ENCODE measurements around the gene CGB8. TPM values are rescaled to one million over a fixed set of nuclear protein-coding genes. Genes with fewer than 3 reads are reported as not detected.

The CGB8 gene
- total and polyA plus RNA-seq, 2 experiments from 2014 or later = 0.50 to 0.53 TPM

DNA sequence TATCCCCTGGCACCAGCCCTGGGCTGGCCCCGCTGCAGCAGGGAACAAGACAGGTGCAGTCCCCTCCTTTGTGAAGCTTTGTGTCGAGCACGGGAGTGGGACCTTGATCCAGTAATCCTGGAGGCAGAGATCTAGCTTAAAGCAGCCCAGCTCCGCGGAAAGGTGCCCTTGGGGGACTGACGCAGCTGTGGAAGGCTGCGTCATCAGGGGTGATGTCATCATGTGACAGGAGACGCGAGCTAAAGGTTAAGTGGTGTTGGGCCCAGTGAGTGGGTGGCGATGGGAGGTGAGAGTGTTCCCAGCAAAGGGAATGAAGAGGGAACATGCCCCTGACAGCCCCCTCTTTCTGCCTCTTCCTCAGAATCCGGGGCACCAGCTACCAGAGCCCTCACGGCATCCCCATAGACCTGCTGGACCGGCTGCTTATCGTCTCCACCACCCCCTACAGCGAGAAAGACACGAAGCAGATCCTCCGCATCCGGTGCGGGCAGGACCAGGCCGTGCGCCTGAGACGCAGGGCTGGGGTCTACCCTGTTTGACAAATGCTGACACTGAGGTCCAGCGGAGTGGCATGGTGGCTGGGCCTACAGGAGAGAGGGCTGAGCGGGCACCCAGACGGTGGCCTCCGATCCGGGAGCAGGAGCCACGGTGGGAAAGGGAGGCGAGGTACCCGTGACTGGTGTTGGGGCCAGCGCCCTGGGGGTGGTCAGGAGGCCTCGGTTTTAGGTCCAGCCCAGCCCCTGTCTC, 34.6 kb downstream of the CGB8 start:
- no peak for DNase-seq (ENCODE audit: low spot score)
- H3K9me2 ChIP-seq (replicated peaks; ENCODE audit: insufficient read depth) = no peaks in the 10 kb centered on the region
- no peak overlapping the region for H3K27ac ChIP-seq
- no peak overlapping the region for H3K4me2 ChIP-seq
- no peak overlapping the region for H3K4me3 ChIP-seq
- H3K27me3 ChIP-seq = peaks cover 11% of the 10 kb centered on the region
- no peaks in the 10 kb centered on the region for H3K79me2 ChIP-seq
- H3K4me1 ChIP-seq (ENCODE audit: insufficient read depth) = peaks cover 9% of the 10 kb centered on the region
- H3K36me3 ChIP-seq (replicated peaks; ENCODE audit: insufficient read depth, low read depth) = no peaks in the 10 kb centered on the region
- no peaks in the 10 kb centered on the region for H4K20me1 ChIP-seq (ENCODE audit: insufficient read depth, poor library complexity, severe bottlenecking)
- no peak overlapping the region for H2AFZ ChIP-seq
- no peaks in the 10 kb centered on the region for H3K9me3 ChIP-seq (ENCODE audit: low read depth)
- TF ChIP-seq EZH2 (IDR thresholded peaks at IDR 0.05; ENCODE audit: borderline replicate concordance) (no peak), EZH2phosphoT487 (IDR thresholded peaks at IDR 0.05; ENCODE audit: low read depth, severe bottlenecking, unreplicated experiment) (no peak)
- TF ChIP-seq, protein P1, sequence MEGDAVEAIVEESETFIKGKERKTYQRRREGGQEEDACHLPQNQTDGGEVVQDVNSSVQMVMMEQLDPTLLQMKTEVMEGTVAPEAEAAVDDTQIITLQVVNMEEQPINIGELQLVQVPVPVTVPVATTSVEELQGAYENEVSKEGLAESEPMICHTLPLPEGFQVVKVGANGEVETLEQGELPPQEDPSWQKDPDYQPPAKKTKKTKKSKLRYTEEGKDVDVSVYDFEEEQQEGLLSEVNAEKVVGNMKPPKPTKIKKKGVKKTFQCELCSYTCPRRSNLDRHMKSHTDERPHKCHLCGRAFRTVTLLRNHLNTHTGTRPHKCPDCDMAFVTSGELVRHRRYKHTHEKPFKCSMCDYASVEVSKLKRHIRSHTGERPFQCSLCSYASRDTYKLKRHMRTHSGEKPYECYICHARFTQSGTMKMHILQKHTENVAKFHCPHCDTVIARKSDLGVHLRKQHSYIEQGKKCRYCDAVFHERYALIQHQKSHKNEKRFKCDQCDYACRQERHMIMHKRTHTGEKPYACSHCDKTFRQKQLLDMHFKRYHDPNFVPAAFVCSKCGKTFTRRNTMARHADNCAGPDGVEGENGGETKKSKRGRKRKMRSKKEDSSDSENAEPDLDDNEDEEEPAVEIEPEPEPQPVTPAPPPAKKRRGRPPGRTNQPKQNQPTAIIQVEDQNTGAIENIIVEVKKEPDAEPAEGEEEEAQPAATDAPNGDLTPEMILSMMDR (IDR thresholded peaks at IDR 0.05; ENCODE audit: poor library complexity) = no peak
- WGBS (ENCODE audit: low lambda C conversion rate, missing lambda C conversion rate) = 97% methylated on average over 29 of the region's 32 CpGs

DNA sequence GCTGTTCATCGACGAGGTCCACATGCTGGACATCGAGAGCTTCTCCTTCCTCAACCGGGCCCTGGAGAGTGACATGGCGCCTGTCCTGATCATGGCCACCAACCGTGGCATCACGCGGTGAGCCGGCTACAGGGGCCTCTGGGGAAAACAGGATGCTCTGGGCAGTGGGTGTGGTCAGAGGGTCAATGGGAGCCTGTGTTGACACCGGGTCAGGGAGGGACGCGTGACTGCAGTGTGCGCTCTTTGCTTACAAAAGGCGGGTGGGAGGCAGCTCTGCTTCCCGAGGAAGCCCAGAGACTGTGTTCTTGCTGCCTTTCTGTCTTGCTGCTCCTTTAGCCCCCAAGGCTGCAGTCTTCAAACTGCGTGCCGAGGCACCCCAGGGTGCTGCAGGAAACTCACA, 37.7 kb downstream of the CGB8 start:
- Histone ChIP-seq H3K36me3 (replicated peaks; ENCODE audit: insufficient read depth, low read depth) (no peaks in the 10 kb centered on the region), H3K4me3 (no peak overlapping the region), H4K20me1 (ENCODE audit: insufficient read depth, poor library complexity, severe bottlenecking) (no peaks in the 10 kb centered on the region), H3K9me2 (replicated peaks; ENCODE audit: insufficient read depth) (no peaks in the 10 kb centered on the region), H3K79me2 (no peaks in the 10 kb centered on the region), H3K9me3 (ENCODE audit: low read depth) (no peaks in the 10 kb centered on the region), H3K4me2 (no peak overlapping the region), H3K4me1 (ENCODE audit: insufficient read depth) (no peaks in the 10 kb centered on the region), H3K27ac (no peak overlapping the region), H2AFZ (no peak overlapping the region), H3K27me3 (no peaks in the 10 kb centered on the region)
- no peak for TF ChIP-seq EZH2phosphoT487 (IDR thresholded peaks at IDR 0.05; ENCODE audit: low read depth, severe bottlenecking, unreplicated experiment)
- TF ChIP-seq EZH2 (IDR thresholded peaks at IDR 0.05; ENCODE audit: borderline replicate concordance) = no peak
- TF ChIP-seq, protein P1 (IDR thresholded peaks at IDR 0.05; ENCODE audit: poor library complexity) = no peak
- DNase-seq (ENCODE audit: low spot score) = no peak
- 95% methylated on average over 14 of the region's 17 CpGs for WGBS (ENCODE audit: low lambda C conversion rate, missing lambda C conversion rate)

DNA sequence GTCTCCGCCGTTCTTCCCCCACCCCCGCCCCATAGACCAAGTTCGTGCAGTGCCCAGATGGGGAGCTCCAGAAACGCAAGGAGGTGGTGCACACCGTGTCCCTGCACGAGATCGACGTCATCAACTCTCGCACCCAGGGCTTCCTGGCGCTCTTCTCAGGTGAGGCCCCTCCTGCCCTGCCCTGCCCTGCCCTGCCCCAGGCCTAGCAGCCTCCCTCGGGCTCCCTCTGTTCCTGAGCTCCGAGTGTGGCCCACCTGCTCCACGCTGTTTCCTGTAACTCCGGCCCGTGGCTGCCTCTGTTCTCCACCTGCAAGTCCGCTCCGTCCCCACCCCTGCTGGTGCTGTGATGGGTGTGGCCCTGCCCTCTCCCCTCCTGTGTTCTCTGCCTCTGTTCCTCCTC, 38.5 kb downstream of the CGB8 start:
- WGBS (ENCODE audit: low lambda C conversion rate, missing lambda C conversion rate) = 94% methylated on average over 17 of the region's 18 CpGs
- H3K9me3 ChIP-seq (ENCODE audit: low read depth) = no peaks in the 10 kb centered on the region
- TF ChIP-seq EZH2phosphoT487 (IDR thresholded peaks at IDR 0.05; ENCODE audit: low read depth, severe bottlenecking, unreplicated experiment) (no peak), EZH2 (IDR thresholded peaks at IDR 0.05; ENCODE audit: borderline replicate concordance) (no peak)
- TF ChIP-seq, protein P1 (IDR thresholded peaks at IDR 0.05; ENCODE audit: poor library complexity) = no peak
- H3K4me2 ChIP-seq = no peak overlapping the region
- no peaks in the 10 kb centered on the region for H3K79me2 ChIP-seq
- no peak overlapping the region for H2AFZ ChIP-seq
- H3K4me3 ChIP-seq = no peak overlapping the region
- DNase-seq (ENCODE audit: low spot score) = no peak
- no peaks in the 10 kb centered on the region for H3K27me3 ChIP-seq
- H3K27ac ChIP-seq = no peak overlapping the region
- no peaks in the 10 kb centered on the region for H3K4me1 ChIP-seq (ENCODE audit: insufficient read depth)
- no peaks in the 10 kb centered on the region for H4K20me1 ChIP-seq (ENCODE audit: insufficient read depth, poor library complexity, severe bottlenecking)
- H3K36me3 ChIP-seq (replicated peaks; ENCODE audit: insufficient read depth, low read depth) = no peaks in the 10 kb centered on the region
- H3K9me2 ChIP-seq (replicated peaks; ENCODE audit: insufficient read depth) = no peaks in the 10 kb centered on the region

All from hepatocyte (in vitro differentiated cells).